Erythroblast (primary cell): Measurements from ENCODE around the gene GFOD2.

Source experiments
- GATA1 ChIP-seq: IDR thresholded peaks from 2 replicates; pipeline ENCODE4 v1.6.1; 2011; ENCODE audit warnings: low read depth, mild to moderate bottlenecking, control low read depth, low read length, moderate library complexity
- POLR2A ChIP-seq: IDR thresholded peaks from 2 replicates; pipeline ENCODE4 v1.6.1; 2011; ENCODE audit warnings: mild to moderate bottlenecking, low read length

GRCh38 chr16:67648764-67649407 is 70.2 kb downstream of the GFOD2 start:
- TF ChIP-seq POLR2A (no peak), GATA1 (no peak)
